Skeletal muscle satellite cell (primary cell): ENCODE data around the gene C11orf16.
"Not testable (repeated sequence)": the region's sequence is repeated elsewhere in the genome, so short reads cannot be mapped to it uniquely, and the experiment has no call there.

ENCODE experiments used
- H3K27me3 ChIP-seq: 2 replicates; pipeline ENCODE4 v1.7.0; 2013; ENCODE audit warnings: low read length; ENCODE audit not compliant: control insufficient read depth, insufficient read depth
- H3K36me3 ChIP-seq: 2 replicates; pipeline ENCODE4 v1.7.0; 2013; ENCODE audit warnings: mild to moderate bottlenecking, control low read depth, low read length; ENCODE audit not compliant: insufficient read depth
- H3K4me1 ChIP-seq: 2 replicates; pipeline ENCODE4 v1.7.0; 2013; ENCODE audit warnings: low read length; ENCODE audit not compliant: control insufficient read depth, insufficient read depth
- H3K4me2 ChIP-seq: 2 replicates; pipeline ENCODE4 v1.7.0; 2013; ENCODE audit warnings: mild to moderate bottlenecking, low read length
- H3K4me3 ChIP-seq: 2 replicates; pipeline ENCODE4 v1.7.0; 2013; ENCODE audit warnings: low read length
- H3K9ac ChIP-seq: 2 replicates; pipeline ENCODE4 v1.7.0; 2013; ENCODE audit warnings: mild to moderate bottlenecking, low read depth, low read length, moderate library complexity
- H3K9me3 ChIP-seq: replicated peaks from 2 replicates; pipeline ENCODE4 v1.7.0; 2013; ENCODE audit warnings: mild to moderate bottlenecking, control low read depth, low read length

The C11orf16 gene

DNA sequence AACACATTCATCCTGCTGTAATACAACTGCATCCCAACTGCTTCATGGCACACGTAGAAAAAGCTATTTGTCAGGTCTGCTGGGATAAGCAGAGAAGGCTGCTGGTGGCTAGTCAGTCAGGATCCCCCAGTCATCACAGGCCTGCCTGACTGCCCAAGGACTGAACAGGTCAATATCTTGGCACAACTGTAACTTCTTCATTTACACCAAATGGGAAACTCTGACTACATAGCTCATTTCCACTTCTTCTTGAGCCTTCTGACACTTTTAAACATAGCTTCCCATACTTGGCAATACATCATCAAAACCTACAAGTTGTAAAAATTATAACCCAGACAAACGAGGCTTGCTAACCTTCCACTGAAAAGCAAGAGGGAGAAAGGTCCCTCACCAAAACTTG lies 28.7 kb upstream of the C11orf16 start:
- Histone ChIP-seq H3K27me3 (no peaks in the 10 kb centered on the region), H3K4me3 (no peak overlapping the region), H3K4me1 (peaks cover 28% of the 10 kb centered on the region), H3K36me3 (no peaks in the 10 kb centered on the region), H3K9ac (no peak overlapping the region), H3K4me2 (peak overlapping the region; percentile 15), H3K9me3 (no peaks in the 10 kb centered on the region)

DNA sequence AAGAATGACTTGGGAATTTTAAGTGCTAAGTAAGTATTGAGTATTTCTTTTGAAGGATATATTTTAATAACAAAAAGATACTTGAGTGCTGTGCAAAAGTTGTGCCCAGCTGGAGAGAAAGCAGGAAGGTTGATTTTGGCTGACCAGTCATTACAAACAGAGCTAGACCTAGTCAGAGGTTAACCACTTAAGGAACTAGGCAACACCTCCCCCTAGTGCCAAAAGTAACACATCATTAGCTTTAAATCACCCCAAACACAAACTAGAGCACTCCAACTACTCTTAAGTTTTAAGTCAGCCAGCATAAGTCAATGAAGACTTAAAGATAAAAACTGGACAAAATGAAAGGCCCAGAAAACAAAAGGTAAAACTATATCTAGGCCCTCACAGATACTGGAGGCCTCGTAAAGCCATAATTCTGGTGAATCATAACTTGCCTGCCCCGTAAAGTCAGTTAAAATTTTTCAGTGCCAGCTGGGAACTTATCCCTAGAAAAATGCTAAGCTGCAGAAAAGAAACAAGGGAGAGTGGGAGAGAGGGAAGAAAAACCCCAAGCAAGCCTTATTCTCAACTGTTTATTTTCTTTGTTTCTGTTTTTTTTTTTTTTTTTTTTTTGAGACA lies 26.9 kb upstream of the C11orf16 start:
- no peaks in the 10 kb centered on the region for H3K27me3 ChIP-seq
- H3K4me1 ChIP-seq = peaks cover 20% of the 10 kb centered on the region
- no peak overlapping the region for H3K4me3 ChIP-seq
- peaks cover 12% of the 10 kb centered on the region for H3K36me3 ChIP-seq
- H3K4me2 ChIP-seq = peak overlapping the region; percentile 55
- no peaks in the 10 kb centered on the region for H3K9me3 ChIP-seq
- peak overlapping the region; percentile 33 for H3K9ac ChIP-seq

DNA sequence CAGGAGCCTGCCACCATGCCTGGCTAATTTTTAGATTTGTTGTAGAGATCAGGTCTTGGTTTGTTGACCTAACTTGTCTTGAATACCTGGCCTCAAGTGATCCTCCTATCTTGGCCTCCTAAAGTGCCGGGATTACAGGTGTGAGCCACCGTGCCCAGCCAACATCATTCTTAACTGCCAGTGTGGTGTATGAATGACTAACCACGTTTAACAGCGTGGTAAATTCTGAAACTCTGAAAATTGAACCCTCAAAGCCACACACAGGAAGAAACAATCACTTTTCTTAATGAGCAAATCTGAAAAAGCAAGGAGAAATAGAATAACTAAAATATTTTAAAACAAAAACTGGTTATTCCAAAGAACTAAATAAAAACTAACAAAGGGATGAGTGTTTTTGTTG lies 24.1 kb upstream of the C11orf16 start:
- Histone ChIP-seq H3K9ac (no peak overlapping the region), H3K36me3 (peaks cover 24% of the 10 kb centered on the region), H3K4me3 (no peak overlapping the region), H3K4me2 (no peak overlapping the region), H3K27me3 (no peaks in the 10 kb centered on the region), H3K4me1 (peaks cover 10% of the 10 kb centered on the region), H3K9me3 (no peaks in the 10 kb centered on the region)

DNA sequence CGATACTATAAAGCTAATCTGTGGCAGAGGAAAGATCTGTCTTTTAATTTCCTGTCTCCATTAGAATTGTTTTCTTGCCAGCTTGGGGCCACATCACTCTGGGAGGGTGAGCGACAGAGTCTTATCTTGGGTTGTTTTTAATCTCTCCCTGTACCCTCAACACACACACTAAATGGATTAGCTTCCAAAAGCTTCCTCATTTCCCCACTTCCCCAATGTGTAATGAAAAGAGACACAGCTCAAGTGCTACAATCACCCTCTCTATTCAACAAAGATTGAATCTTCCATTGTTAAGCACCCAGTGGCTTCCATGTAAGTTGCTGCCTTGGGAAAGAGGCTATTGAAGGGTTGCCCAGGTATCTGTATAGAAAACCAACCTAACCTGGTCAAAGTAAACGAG lies 16.1 kb upstream of the C11orf16 start:
- Histone ChIP-seq H3K36me3 (peaks cover 41% of the 10 kb centered on the region), H3K27me3 (no peaks in the 10 kb centered on the region), H3K4me1 (no peaks in the 10 kb centered on the region), H3K4me2 (no peak overlapping the region), H3K9ac (no peak overlapping the region), H3K9me3 (no peaks in the 10 kb centered on the region), H3K4me3 (no peak overlapping the region)

DNA sequence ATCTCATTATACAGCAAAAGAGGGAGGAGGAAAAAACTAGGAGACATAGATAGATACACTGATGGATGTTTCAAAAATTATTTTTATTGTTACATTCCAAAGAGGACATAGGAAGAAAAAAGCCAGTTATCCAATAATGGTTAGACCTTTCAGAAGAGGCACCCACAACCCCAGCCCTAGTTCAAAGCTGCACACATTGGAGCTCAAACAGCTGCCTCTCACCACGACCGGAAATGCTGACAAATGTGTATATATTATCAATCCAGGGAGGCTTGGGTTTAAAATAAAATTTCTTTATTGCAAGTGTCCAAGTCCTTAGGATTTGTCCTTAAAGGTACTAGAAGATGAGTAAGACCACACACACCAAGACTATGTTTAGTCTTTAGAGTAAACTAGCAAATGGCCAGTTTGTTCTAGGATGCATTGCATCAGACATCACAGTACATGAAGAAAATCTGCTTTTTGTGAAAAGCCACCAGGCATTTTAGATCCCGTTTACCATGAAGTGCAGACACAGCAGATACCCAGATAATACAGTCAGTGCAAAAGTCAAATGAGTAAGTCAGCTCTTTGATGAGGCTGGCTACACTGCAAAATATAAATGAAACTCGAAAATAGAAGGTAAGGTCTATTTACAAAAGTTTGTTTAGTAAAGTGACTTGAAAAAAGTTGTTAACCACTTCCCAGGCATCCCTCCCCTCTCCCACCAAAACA lies 14.6 kb upstream of the C11orf16 start:
- H3K4me3 ChIP-seq = no peak overlapping the region
- H3K9me3 ChIP-seq = no peaks in the 10 kb centered on the region
- H3K36me3 ChIP-seq = peaks cover 33% of the 10 kb centered on the region
- H3K27me3 ChIP-seq = no peaks in the 10 kb centered on the region
- no peaks in the 10 kb centered on the region for H3K4me1 ChIP-seq
- no peak overlapping the region for H3K9ac ChIP-seq
- H3K4me2 ChIP-seq = no peak overlapping the region

DNA sequence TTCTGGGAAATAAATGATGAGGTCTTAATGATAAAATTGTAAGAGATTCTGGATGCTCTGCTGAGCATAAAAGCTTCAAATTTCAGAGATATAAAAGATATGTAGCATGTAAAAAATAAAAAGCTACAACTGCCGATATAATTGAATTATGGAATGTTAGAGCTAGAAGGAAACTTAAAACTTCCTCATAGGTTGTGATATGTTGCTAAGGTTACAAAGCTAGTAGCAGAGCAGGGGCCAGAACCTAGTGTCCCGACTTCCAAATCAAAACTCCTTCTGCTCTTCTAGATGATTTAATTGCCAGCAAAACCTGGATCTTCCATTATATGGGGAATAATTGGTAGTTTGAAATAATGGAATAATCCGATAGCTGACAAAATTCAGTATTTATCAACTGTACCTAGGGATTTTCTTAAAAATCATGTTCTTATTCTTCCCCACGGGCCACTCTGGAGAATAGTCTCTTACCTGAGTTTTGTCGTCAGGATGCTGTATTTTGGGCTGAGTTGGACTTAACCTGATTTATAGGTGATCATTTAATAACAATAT lies 9.8 kb upstream of the C11orf16 start, which contains the start of gene ASCL3:
Gene ASCL3 (minus strand): TSS at position 499 of the 549 bp plus-strand sequence. CDS start 4,855 bp downstream, outside the sequence.
- no peaks in the 10 kb centered on the region for H3K4me1 ChIP-seq
- no peaks in the 10 kb centered on the region for H3K27me3 ChIP-seq
- H3K9ac ChIP-seq = no peak within 1 kb of the TSS
- H3K9me3 ChIP-seq = no peaks in the 10 kb centered on the region
- peaks cover 5% of the 10 kb centered on the region for H3K36me3 ChIP-seq
- no peak within 1 kb of the TSS for H3K4me2 ChIP-seq
- H3K4me3 ChIP-seq = no peak within 1 kb of the TSS

DNA sequence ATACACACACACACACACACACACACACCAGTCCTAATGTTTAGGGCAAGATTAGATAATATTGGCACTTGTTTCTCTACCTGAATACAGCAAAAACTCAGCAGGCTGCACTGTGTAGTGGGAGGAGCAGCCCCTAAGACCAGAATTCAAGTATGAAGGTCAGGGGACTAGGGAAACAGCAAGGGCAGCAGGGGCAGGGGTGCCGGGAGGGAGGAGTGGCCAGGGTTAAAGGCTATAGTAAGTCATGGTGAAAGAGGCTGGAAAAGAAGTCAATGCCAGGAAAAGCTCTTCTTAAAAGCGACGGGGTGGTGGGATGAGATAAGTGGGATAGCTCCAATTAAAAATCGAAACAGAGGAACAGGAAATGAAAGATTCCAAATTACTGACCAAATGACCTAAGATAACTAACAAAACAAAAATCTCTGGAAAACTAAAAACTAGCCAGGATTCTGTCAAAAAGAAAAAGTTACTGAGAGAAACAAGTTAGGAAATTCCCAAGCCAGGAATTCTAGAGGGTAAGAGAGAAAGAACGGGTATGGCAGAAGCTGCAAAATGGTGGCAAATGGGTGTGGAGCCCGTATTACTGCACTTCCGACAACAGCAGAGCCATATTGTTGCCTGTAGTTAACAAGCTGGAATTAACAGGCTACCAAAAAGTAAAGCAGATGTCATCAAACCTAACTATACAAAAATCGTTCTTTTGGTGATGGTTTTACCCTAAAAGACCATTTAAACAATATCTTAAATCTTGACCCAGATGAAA lies 8.8 kb upstream of the C11orf16 start:
- H3K9me3 ChIP-seq = no peaks in the 10 kb centered on the region
- no peaks in the 10 kb centered on the region for H3K36me3 ChIP-seq
- no peak overlapping the region for H3K4me2 ChIP-seq
- H3K27me3 ChIP-seq = no peaks in the 10 kb centered on the region
- no peak overlapping the region for H3K4me3 ChIP-seq
- no peak overlapping the region for H3K9ac ChIP-seq
- H3K4me1 ChIP-seq = no peaks in the 10 kb centered on the region

DNA sequence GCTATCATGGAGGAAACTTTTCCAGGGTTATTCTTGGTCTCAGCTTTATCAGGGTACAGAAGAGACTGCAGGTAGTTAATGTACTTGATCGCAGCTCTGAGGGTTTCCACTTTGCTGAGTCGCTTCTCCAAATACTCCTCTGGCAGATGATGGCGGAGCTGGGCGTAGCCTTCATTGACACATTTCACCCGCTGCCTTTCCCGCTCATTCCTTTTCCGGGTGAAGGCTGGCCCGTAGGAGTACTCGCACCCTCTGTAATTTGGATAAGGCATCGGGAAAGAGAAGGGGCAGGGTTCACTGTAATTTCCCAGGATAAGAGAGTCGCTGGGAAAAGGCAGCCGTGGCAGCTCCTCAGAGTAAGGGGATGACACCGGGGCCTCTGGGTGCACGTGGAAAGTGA lies 4.9 kb upstream of the C11orf16 start:
- Histone ChIP-seq H3K27me3 (no peaks in the 10 kb centered on the region), H3K4me2 (no peak overlapping the region), H3K4me3 (no peak overlapping the region), H3K36me3 (no peaks in the 10 kb centered on the region), H3K9ac (no peak overlapping the region), H3K4me1 (peaks cover 7% of the 10 kb centered on the region), H3K9me3 (no peaks in the 10 kb centered on the region)

DNA sequence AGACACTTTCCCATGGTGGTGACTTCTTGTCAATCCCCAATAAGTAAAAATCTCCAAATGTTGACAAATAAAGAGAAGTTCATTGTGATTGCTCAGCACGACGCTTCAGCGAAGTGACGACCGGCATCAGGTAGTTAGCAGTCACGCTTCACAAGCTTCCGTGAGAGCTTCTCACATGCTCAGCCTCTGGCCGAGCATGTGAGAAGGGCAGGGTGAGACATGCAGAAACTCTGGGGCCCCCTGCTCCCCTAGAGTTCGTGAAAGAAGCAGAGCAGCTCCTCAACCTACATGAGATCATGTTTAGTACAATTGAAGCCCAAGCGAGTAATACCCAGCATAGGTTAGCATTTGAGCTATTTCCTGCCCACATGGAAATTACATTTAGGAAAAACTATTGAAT lies 4.4 kb upstream of the C11orf16 start:
- Histone ChIP-seq H3K4me3 (no peak overlapping the region), H3K27me3 (no peaks in the 10 kb centered on the region), H3K4me1 (peaks cover 7% of the 10 kb centered on the region), H3K9ac (no peak overlapping the region), H3K9me3 (no peaks in the 10 kb centered on the region), H3K36me3 (no peaks in the 10 kb centered on the region), H3K4me2 (no peak overlapping the region)

DNA sequence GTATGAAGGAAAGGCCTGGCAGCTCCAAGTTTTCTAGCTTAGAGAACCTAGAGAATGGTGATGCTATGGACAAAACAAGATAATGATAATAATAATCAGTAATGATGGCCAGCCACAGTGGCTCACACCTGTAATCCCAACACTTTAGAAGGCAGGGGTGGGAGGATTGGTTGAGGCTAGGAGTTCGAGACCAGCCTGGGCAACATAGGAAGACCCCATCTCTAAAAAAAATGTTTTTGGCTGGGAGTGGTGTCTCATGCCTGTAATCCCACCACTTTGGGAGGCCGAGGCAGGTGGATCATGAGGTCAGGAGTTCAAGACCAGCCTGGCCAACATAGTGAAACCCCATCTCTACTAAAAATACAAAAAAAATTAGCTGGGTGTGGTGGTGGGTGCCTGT lies 3.0 kb upstream of the C11orf16 start:
- H3K9me3 ChIP-seq, H3K4me3 ChIP-seq, H3K9ac ChIP-seq: not testable (repeated sequence)

DNA sequence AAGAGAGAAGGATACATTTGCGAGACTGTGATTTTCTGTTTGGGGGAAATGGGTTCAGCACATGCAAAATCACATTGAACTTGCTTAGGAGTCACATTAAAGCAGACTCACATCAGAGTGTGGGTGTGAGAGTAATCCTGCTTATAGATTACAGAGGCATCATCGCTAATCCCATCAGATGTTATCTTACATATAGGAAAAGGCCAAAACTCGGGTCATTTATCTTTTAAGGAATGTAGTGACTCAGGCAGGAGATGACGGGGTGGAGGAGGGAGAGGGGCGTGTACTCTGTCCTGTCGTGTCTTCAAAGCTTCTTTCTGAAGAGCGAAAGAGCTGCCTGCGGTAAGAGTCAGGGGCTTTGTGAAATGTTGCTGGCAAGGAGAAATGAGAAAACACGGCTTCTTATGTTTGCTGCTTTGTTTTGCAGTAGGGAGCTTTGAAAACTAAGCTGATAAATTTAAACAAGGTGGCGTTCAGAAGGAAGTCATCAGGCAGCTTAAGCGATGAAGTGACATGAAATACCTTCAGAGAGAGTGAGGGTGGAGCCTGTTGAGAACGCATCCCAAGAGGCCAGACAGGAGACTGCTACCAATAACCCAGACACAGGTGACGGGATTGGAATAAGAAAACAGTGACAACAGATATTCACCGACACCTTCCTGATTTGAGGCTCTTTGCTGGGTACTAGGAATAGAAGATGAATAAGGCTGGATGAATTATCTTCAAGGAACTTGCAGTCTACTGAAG lies 2.2 kb upstream of the C11orf16 start:
- peaks cover 7% of the 10 kb centered on the region for H3K4me1 ChIP-seq
- H3K9ac ChIP-seq = no peak overlapping the region
- H3K4me3 ChIP-seq = no peak overlapping the region
- H3K9me3 ChIP-seq = no peaks in the 10 kb centered on the region
- H3K36me3 ChIP-seq = no peaks in the 10 kb centered on the region
- peak overlapping the region; percentile 51 for H3K4me2 ChIP-seq
- no peaks in the 10 kb centered on the region for H3K27me3 ChIP-seq

More for the DNA sequence above, 3.0 kb upstream of the C11orf16 start:
- H3K4me1 ChIP-seq, H3K27me3 ChIP-seq, H3K4me2 ChIP-seq, H3K36me3 ChIP-seq: not testable (repeated sequence)
